Measurements from ENCODE around the gene GJD2.

The GJD2 gene

GRCh38 chr15:34773013-34773412 lies 18.2 kb upstream of the GJD2 start:
- FAIRE-seq: no peak

DNA sequence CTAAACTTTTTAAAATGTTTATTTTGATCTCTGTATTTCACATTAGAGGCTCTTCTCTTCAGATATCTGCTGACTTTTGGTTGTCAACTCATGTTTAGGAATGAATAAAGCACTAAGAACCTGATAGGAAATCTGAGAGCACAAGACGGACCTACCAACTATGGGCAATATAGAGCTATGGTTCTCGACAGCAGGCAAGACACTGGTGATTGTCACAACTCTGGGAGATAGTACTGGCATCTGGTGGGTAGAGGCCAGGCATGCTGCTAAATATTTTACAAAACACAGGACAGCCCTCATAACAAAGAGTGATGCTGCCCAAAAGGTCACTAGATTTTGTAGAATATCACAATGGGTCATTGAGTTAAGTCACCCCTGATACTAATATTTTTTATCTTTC lies 17.5 kb upstream of the GJD2 start:
- FAIRE-seq: no peak

DNA sequence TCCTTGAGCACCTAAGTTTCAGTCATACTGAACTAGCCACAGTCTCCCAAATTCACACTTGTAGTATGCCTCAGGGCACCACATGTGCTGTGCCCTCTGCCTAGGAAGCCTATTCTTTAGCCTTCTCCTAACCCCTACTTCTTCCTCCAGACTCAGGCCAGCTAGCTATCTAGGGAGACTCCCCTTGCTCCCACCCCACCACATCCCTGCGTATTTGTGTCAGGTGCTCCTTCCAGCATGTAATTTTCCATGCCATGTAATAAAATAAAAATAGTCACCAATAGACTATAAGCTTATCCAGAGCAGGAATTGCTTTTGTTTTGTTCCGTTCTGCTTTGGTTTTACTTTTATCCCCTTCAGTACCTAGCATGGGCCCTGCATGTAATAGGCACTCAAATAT lies 14.9 kb upstream of the GJD2 start:
- FAIRE-seq: no peak

- no peak for FAIRE-seq
Measured at GRCh38 chr15:34768530-34768929, 13.7 kb upstream of the GJD2 start.

GRCh38 chr15:34765741-34766140 lies 10.9 kb upstream of the GJD2 start:
- FAIRE-seq: no peak

DNA sequence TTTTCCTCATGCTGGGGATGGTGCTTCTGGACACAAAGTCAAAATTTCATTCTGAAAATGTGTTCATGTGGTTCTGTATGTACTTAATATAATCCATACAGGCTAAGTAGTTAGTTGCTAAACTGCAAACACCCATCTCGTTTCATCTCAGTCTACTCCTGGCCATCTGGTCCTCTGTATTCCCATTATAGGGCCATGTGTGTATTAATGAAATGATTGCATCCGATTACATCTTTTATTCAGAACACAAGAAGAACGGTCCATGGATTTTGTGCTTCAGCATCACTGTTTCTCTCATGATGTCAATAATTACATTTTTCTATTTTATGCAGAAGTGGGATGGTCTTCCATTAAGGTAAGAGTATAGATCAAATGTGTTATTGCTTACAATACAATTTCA lies 6.1 kb upstream of the GJD2 start:
- no peak for FAIRE-seq

GRCh38 chr15:34759992-34760391 lies 5.2 kb upstream of the GJD2 start:
- FAIRE-seq: no peak

GRCh38 chr15:34759347-34759746 lies 4.5 kb upstream of the GJD2 start:
- FAIRE-seq: no peak

DNA sequence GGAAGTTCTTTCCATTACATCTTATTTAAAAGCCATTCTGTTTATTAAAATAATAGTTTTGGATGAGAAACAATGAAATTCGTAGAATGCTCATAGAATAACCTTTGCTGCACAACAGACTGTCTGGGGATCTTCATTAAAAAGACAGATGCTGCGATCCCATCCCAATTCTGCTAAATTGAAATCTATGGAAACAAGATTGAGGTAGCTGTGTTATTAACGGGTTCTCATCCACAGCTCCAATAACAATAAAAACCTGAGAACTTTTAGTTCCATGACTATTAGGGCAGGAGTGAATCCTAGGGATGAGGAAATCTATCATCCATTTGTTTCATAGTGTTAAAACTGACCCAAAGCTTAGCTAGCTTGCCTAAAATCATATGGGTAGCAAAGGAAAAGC lies 2.5 kb upstream of the GJD2 start:
- FAIRE-seq: no peak

- FAIRE-seq: no peak
Measured at GRCh38 chr15:34755419-34755773, 598 bp upstream of the GJD2 start.

DNA sequence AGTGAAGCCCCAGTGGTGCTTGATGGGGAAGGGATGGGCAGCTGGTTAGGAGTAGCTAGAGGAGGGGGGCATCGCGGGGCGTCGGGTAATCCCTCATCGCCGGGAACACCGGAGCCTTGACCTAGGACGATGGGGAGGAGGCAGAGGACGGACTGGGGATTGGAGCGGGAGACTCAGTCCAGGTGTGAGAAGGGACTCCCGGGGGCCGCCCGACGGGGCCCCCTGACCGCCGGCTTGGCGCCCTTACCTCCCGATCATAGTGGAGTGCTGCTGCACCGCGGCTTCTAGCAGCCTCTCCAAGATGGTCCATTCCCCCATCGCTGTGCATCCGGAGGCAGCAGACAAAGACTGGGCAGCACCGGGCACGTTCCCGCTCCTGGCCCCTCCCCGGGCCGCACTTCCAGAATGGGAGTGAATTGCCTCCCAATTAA lies 612 bp downstream of the GJD2 start:
- FAIRE-seq: no peak

DNA sequence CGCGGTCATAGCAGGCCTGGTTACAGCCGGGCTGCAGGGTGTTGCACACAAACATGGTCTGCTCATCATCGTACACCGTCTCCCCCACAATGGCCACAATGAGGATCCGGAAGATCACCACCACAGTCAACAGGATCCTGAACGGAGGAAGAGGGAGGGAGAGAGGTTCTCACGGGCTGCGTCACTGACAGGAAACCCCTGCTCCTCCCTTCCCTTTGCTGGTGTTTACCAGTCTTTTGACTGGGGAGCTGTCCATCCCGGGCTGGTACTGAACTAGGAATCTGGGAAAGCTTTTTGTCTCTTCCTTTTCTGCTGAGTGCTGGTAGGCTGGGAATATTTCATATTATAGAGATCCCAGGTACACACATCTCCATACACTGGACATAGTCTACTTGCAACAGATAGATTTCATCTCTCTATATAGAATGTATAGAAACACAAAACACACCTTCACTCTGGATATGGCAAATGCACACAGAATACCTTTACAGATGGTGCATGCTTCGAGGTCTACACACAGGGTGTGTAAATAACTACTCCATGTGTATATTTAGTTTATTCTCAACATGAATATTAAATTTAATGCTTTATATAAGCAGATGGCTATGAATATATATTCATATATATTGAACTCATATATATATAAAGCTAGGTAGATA lies 1.4 kb downstream of the GJD2 start:
- no peak for FAIRE-seq

DNA sequence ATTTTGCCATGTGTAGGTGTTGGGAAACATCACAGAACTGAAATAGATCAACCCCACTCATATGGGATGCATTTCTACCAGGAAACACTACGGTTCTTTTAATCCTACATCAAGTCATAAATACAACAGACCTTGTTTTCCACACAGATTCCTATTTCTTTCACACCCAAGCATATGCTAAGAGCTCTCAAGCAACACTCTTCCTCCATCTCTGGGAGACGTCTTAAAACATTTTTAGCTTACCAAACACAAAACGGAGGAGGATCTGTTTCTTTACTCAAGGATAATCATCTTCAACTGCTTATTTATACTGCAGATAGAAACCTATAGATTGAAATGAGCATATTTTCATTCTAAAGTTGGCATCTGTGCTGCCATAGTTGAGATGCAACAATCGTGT lies 5.1 kb downstream of the GJD2 start:
- FAIRE-seq: no peak

DNA sequence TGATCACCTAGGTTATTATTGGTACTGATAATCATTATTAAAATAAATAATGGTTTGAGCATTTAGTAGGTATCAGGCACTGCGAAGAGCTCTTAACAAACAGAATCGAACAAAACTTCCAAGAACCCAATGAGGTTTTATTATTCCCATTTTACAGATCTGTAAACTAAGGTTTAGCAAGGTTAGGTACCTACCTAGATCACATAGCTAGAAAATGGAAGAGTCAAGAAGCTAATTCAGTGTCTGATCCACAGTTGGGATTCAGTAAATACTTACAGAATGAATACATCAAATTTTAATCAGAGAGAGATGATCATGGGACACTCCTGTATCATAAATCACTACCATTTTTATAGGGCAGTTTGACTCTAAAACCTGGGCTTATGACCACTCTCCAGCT lies 15.5 kb downstream of the GJD2 start:
- no peak for FAIRE-seq

DNA sequence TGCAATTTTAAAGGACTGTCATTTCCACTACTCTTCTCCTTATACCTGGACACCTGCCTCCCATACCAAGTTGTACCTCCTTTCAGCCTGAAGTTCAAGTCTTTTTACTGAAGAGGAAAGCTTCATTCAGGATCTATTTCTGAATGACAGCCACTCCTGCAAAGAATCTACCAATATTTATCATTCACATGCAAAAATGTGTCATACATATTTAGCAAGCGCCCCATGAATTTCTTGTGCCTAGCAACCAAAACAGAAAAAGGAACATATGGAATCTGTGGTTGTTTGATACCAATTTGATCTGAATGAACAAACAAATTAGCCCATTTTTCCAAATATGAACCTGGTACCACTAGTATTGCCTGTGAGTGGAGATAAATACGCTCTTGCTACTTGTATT lies 16.8 kb downstream of the GJD2 start:
- no peak for FAIRE-seq

DNA sequence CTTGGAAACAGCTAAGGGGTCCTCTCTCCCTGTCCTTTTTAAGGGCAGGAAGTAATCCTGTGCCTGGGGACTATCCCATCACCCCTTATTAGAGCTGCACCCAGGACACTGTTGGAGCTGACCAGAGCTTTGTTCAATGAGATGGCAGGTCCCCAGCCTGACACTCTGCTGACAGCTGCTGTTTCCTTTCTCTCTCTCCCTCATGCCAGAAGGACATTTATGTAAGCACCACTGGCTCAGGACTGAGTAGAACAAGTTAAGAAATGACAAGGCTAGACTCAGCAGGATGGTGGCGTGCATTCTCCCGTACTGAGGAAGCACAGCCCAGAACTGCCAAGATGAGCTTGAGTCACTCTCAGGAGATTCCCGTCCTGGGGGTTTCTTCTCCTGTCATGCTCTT lies 17.3 kb downstream of the GJD2 start:
- FAIRE-seq: no peak

DNA sequence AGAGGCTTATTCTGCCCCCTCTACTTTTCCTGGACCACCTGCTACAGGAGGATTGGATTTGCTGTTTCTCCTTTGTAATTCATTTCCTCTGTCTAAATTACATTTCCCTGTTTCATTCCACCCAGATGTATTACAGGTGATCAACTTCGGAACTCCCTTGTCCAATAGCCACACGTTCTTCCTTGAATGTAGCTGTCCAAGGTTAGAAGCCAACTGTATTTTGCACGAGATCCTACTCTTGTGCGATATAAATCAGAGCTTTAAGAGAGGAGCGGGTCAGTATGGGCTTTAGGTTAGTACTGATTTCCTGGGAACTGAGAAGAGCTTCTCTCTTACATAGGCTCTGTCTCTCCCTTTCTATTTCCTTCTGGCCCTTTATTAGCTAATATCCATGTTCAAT lies 20.5 kb downstream of the GJD2 start:
- no peak for FAIRE-seq

GRCh38 chr15:34733621-34734020 lies 21.2 kb downstream of the GJD2 start:
- FAIRE-seq: no peak

DNA sequence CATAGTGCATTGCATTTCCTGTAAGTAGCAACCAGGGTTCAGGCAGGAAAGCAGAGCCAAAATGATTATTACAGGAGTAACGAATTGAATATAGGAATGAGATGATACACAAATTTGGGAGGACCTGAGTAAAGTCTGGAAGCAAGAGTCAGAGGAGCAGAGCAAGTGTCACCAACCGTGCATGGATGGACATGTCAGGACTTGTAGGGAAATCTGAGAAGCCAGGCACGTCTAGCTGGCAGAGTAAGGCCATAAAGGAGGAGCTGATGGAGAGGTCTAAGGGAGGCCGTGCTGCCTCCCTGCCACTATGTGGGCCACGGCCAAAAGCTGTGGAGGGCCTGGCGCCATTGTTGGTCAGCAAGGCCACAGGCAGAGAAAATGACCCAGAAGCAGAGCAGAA lies 22.4 kb downstream of the GJD2 start:
- FAIRE-seq: no peak

GRCh38 chr15:34730701-34731100 lies 24.1 kb downstream of the GJD2 start:
- no peak for FAIRE-seq

- no peak for FAIRE-seq
Measured at GRCh38 chr15:34729886-34730285, 24.9 kb downstream of the GJD2 start.

DNA sequence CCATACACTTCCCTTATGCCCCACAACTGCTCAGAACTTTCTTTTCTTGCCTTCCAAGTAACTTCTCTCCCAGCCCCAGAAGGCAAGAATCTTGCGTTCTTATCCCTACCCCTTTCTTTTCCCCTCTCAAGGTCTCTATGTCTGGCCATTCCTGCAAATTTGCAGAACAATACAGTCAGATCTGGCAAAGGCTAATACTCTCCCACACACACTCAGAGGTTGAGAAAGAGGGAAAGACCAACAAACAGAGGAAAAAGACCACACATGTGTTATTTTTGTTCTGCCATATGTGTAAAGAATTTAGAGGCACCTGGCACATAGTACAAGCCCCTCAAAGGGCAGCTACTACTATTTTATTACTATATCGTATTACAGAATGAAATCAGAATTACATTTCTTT lies 25.7 kb downstream of the GJD2 start:
- no peak for FAIRE-seq

DNA sequence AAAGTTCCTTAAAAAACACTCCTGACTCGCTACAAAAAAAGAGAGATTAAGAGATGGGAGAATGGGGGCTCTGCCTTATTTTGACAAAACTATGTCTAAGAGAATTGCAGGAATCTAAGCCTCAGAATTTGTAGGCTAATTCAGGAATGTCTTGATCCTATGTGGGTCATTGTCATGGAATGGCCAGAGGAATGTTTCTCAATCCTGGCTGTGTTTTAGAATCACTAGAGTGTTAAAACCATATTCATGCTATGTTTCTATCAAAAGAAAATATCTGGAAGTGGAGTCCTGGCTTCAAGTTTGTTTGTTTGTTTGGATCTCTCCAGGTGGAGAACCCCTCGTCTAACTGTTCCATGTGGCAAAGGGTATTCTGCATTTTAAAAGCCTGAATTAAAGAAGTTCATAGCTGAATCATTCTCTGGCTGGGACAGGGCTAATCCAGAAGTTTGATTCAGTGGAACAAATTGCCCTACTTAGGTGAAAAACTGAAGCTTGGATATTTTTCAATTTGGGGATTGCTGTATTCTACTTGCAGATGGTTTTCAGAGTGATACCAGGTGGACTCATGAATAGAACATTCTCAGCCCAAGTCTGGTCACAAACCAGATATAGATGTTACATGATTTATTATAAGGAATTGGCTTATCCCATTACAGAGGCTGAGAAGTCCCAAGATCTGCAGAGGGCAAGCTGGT lies 28.2 kb downstream of the GJD2 start:
- no peak for FAIRE-seq

DNA sequence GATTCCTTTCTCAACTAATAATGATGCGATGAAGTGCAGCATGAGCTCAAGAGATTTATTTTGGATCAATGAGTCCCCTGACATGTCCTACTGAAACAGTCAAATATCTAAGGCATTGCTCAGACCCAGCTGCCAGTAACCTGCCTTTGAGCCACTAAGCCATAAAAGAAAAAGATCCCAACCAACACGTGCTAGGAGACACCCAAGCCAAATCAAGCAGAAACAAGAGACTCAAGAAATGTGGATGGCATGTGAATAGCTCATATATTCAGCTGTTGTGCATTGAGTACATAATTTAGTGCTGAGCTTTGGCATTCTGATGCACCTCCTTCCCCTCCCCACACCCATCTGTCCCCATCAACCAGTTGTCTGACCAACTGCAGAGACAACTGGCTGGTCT lies 29.2 kb downstream of the GJD2 start:
- no peak for FAIRE-seq

- no peak for FAIRE-seq
Measured at GRCh38 chr15:34724481-34724880, 30.3 kb downstream of the GJD2 start.
